Endothelial cell of umbilical vein (primary cell): ENCODE data around the gene PML.

Source experiments
- CTCF ChIP-seq, 2 donors: IDR thresholded peaks; 1 replicate in 1 of 2; 2 replicates in 1 of 2; pipeline ENCODE4 v1.5.1; 2011; ENCODE audit warnings: low read length in 2 of 2, mild to moderate bottlenecking in 2 of 2, moderate library complexity in 2 of 2, control low read depth in 1 of 2, inconsistent platforms in 1 of 2, low read depth in 1 of 2; ENCODE audit not compliant: insufficient read depth in 1 of 2; ENCODE audit errors: extremely low read depth in 1 of 2
- EZH2 ChIP-seq: IDR thresholded peaks from 2 replicates; pipeline ENCODE4 v1.6.1; 2012; ENCODE audit warnings: borderline replicate concordance, low read depth, mild to moderate bottlenecking, moderate library complexity, low read length, inconsistent platforms; ENCODE audit not compliant: severe bottlenecking
- FOS ChIP-seq: IDR thresholded peaks from 2 replicates; pipeline ENCODE4 v1.6.1; 2011; ENCODE audit warnings: mild to moderate bottlenecking, low read length, moderate library complexity, borderline replicate concordance; ENCODE audit not compliant: insufficient read depth
- GATA2 ChIP-seq: IDR thresholded peaks from 2 replicates; pipeline ENCODE4 v1.7.0; 2011; ENCODE audit warnings: low read depth, mild to moderate bottlenecking, moderate library complexity, mixed read lengths, low read length; ENCODE audit not compliant: insufficient read length, insufficient read depth
- JUN ChIP-seq: IDR thresholded peaks from 2 replicates; pipeline ENCODE4 v1.6.1; 2011; ENCODE audit warnings: borderline replicate concordance, low read depth; ENCODE audit not compliant: insufficient read length, insufficient read depth
- MAX ChIP-seq: IDR thresholded peaks from 2 replicates; pipeline ENCODE4 v1.6.1; 2011; ENCODE audit not compliant: insufficient read depth, insufficient read length
- MYC ChIP-seq: IDR thresholded peaks from one replicate; pipeline ENCODE4 v1.6.1; 2011; ENCODE audit warnings: mild to moderate bottlenecking, low read depth, low read length
- POLR2A ChIP-seq: IDR thresholded peaks from 2 replicates; pipeline ENCODE4 v1.6.1; 2012; ENCODE audit warnings: low read depth, mild to moderate bottlenecking, control low read depth, low read length
- POLR2AphosphoS5 ChIP-seq: IDR thresholded peaks from 2 replicates; pipeline ENCODE4 v1.6.1; 2012; ENCODE audit warnings: low read depth, mild to moderate bottlenecking, control low read depth, low read length, moderate library complexity; ENCODE audit not compliant: insufficient read depth

- TF ChIP-seq POLR2A = no peak
- TF ChIP-seq JUN = no peak
- TF ChIP-seq CTCF (IDR thresholded peaks at IDR 0.05; ENCODE audit: extremely low read depth in 1 of 2, insufficient read depth in 1 of 2, low read depth in 1 of 2, low read length in 2 of 2) = no peak
- no peak for TF ChIP-seq MAX
- no peak for TF ChIP-seq EZH2
- TF ChIP-seq GATA2 = no peak
- no peak for TF ChIP-seq MYC
- no peak for TF ChIP-seq POLR2AphosphoS5
- no peak for TF ChIP-seq FOS
Measured at GRCh38 chr15:73996267-73996666, 1.8 kb downstream of the PML start.
